SK-N-MC (cell line): ENCODE data around the gene FAM210A.

Experiments
- DNase-seq: peaks from one replicate; pipeline ENCODE4 v3.0.0-alpha.2; 2011; ENCODE audit warnings: low read depth, low spot score
- H3K27ac ChIP-seq: fragments of 200-600 bp; sonication (generic); 2 replicates; pipeline ENCODE4 v1.5.1; 2016; ENCODE audit warnings: mixed run types
- H3K36me3 ChIP-seq: fragments of 200-600 bp; sonication (generic); 2 replicates; pipeline ENCODE4 v1.6.1; 2017; ENCODE audit warnings: antibody characterized with exemption, low read length, mixed read lengths; ENCODE audit not compliant: insufficient read depth
- H3K4me3 ChIP-seq: fragments of 200-600 bp; sonication (generic); 2 replicates; pipeline ENCODE4 v1.5.1; 2016
- H3K9ac ChIP-seq: fragments of 200-600 bp; sonication (generic); 2 replicates; pipeline ENCODE4 v1.8.0; 2017; ENCODE audit warnings: mixed run types, mixed read lengths; ENCODE audit not compliant: insufficient read length
- H3K9me3 ChIP-seq: fragments of 200-600 bp; sonication (generic); 2 replicates; pipeline ENCODE4 v1.6.1; 2017; ENCODE audit warnings: low read depth, mild to moderate bottlenecking, antibody characterized with exemption, low read length, moderate library complexity, mixed read lengths
- EZH2 ChIP-seq: fragments of 200-600 bp; sonication (generic); IDR thresholded peaks from one replicate; pipeline ENCODE4 v1.6.1; 2017; ENCODE audit warnings: antibody characterized with exemption
- FOXP2 ChIP-seq: optimal IDR thresholded peaks from 2 replicates; pipeline ENCODE3; 2011; ENCODE audit warnings: mild to moderate bottlenecking, moderate library complexity; ENCODE audit not compliant: insufficient read depth; ENCODE audit errors: extremely low read length, control extremely low read depth
- POLR2AphosphoS5 ChIP-seq: IDR thresholded peaks from 2 replicates; pipeline ENCODE4 v1.6.1; 2012; ENCODE audit warnings: mild to moderate bottlenecking, low read depth, low read length, borderline replicate concordance

FAM210A gene

GRCh38 chr18:13661051-13661778, 65.1 kb downstream of the FAM210A start:
- Histone ChIP-seq H3K9me3 (no peaks in the 10 kb centered on the region), H3K27ac (peak overlapping the region; percentile 26), H3K4me3 (no peak overlapping the region), H3K9ac (no peak overlapping the region), H3K36me3 (peaks cover 16% of the 10 kb centered on the region)
- TF ChIP-seq EZH2 (no peak), POLR2AphosphoS5 (no peak), FOXP2 (no peak)
- no peak for DNase-seq

- no peak for DNase-seq
Observed at GRCh38 chr18:13660510-13660909, 65.8 kb downstream of the FAM210A start.

GRCh38 chr18:13658436-13659204, 67.7 kb downstream of the FAM210A start:
- Histone ChIP-seq H3K36me3 (0 out of 2 replicates have a peak, but pooled peaks cover 6% of the 10 kb centered on the region), H3K9ac (no peak overlapping the region), H3K4me3 (no peak overlapping the region), H3K9me3 (no peaks in the 10 kb centered on the region), H3K27ac (no peak overlapping the region)
- TF ChIP-seq POLR2AphosphoS5 = no peak
- TF ChIP-seq EZH2 = no peak
- no peak for TF ChIP-seq FOXP2
- no peak for DNase-seq

More at GRCh38 chr18:13660510-13660909, 65.8 kb downstream of the FAM210A start:
- Histone ChIP-seq H3K4me3 (no peak overlapping the region), H3K36me3 (peaks cover 9% of the 10 kb centered on the region), H3K9me3 (no peaks in the 10 kb centered on the region), H3K27ac (0 out of 2 replicates have a peak overlapping the region, but pooled peaks have one; percentile 26), H3K9ac (no peak overlapping the region)
- TF ChIP-seq FOXP2 (no peak), POLR2AphosphoS5 (no peak), EZH2 (no peak)

- no peak overlapping the region for H3K4me3 ChIP-seq
- TF ChIP-seq EZH2 (no peak), POLR2AphosphoS5 (no peak), FOXP2 (no peak)
Observed at GRCh38 chr18:13657974-13658373, 68.4 kb downstream of the FAM210A start.

GRCh38 chr18:13653746-13654433, 72.5 kb downstream of the FAM210A start:
- no peak overlapping the region for H3K9ac ChIP-seq
- DNase-seq = no peak

More at GRCh38 chr18:13657974-13658373, 68.4 kb downstream of the FAM210A start:
- DNase-seq = no peak
- H3K9ac ChIP-seq = no peak overlapping the region
- H3K9me3 ChIP-seq = no peaks in the 10 kb centered on the region
- H3K36me3 ChIP-seq = 0 out of 2 replicates have a peak, but pooled peaks cover 6% of the 10 kb centered on the region
- H3K27ac ChIP-seq = no peak overlapping the region

GRCh38 chr18:13649397-13650390, 76.7 kb downstream of the FAM210A start:
- Histone ChIP-seq H3K9me3 (no peaks in the 10 kb centered on the region), H3K36me3 (no peaks in the 10 kb centered on the region), H3K4me3 (no peak overlapping the region), H3K27ac (no peak overlapping the region), H3K9ac (no peak overlapping the region)
- TF ChIP-seq POLR2AphosphoS5 = no peak
- no peak for TF ChIP-seq FOXP2
- TF ChIP-seq EZH2 = no peak
- DNase-seq = no peak

More at GRCh38 chr18:13653746-13654433, 72.5 kb downstream of the FAM210A start:
- H3K4me3 ChIP-seq = no peak overlapping the region
- no peak overlapping the region for H3K27ac ChIP-seq
- TF ChIP-seq POLR2AphosphoS5 = no peak
- TF ChIP-seq FOXP2 = no peak
- no peak for TF ChIP-seq EZH2
- H3K36me3 ChIP-seq = no peaks in the 10 kb centered on the region
- H3K9me3 ChIP-seq = no peaks in the 10 kb centered on the region

GRCh38 chr18:13647761-13648160, 78.6 kb downstream of the FAM210A start:
- no peak for TF ChIP-seq FOXP2
- no peak overlapping the region for H3K9ac ChIP-seq
- no peaks in the 10 kb centered on the region for H3K9me3 ChIP-seq
- no peak overlapping the region for H3K27ac ChIP-seq
- H3K36me3 ChIP-seq = no peaks in the 10 kb centered on the region
- H3K4me3 ChIP-seq = no peak overlapping the region
- no peak for DNase-seq
